Stimulated activated CD4-positive, alpha-beta T cell treated with anti-CD3 and anti-CD28 coated beads, Interleukin-4, amount 100 ng/mL, for 1 hour (primary cell): ENCODE data around the gene CERCAM.

Experiments used
- DNase-seq: peaks from one replicate; pipeline ENCODE4 v3.0.0-alpha.2; 2020

Gene CERCAM

GRCh38 chr9:128469070-128469469 is 48.4 kb downstream of the CERCAM start:
- no peak for DNase-seq

- DNase-seq, result no peak
Observed at GRCh38 chr9:128470560-128470959, 49.9 kb downstream of the CERCAM start.

GRCh38 chr9:128473104-128473503 is 52.4 kb downstream of the CERCAM start:
- no peak for DNase-seq

GRCh38 chr9:128475867-128476266 is 55.2 kb downstream of the CERCAM start:
- DNase-seq, result no peak

- no peak for DNase-seq
Observed at GRCh38 chr9:128479262-128479661, 58.6 kb downstream of the CERCAM start.

- DNase-seq, result no peak
Observed at GRCh38 chr9:128481561-128481960, 60.9 kb downstream of the CERCAM start.

GRCh38 chr9:128482186-128482585 is 61.5 kb downstream of the CERCAM start:
- no peak for DNase-seq

- no peak for DNase-seq
Observed at GRCh38 chr9:128484686-128485413, 64.2 kb downstream of the CERCAM start.

GRCh38 chr9:128485414-128485855 is 64.8 kb downstream of the CERCAM start:
- DNase-seq, result no peak

GRCh38 chr9:128486201-128486600 is 65.5 kb downstream of the CERCAM start:
- no peak for DNase-seq
